HEK293T (cell line): ENCODE data around the gene LGALS9.

Experiments used
- ELF4 ChIP-seq: fragments of 450-650 bp; IDR thresholded peaks from 2 replicates; pipeline ENCODE4 v1.6.1; 2017; ENCODE audit warnings: antibody characterized with exemption
- FOXK2 ChIP-seq: fragments of 450-650 bp; IDR thresholded peaks from 2 replicates; pipeline ENCODE4 v1.6.1; 2016; ENCODE audit warnings: mild to moderate bottlenecking
- FOXM1 ChIP-seq: fragments of 450-650 bp; IDR thresholded peaks from 2 replicates; pipeline ENCODE4 v1.6.1; 2017; ENCODE audit warnings: mild to moderate bottlenecking, borderline replicate concordance
- NFRKB ChIP-seq: fragments of 450-650 bp; IDR thresholded peaks from 2 replicates; pipeline ENCODE4 v1.6.1; 2016; ENCODE audit warnings: mild to moderate bottlenecking, moderate library complexity
- PKNOX1 ChIP-seq: fragments of 450-650 bp; IDR thresholded peaks from 2 replicates; pipeline ENCODE4 v1.6.1; 2016
- SP1 ChIP-seq: fragments of 450-650 bp; IDR thresholded peaks from 2 replicates; pipeline ENCODE4 v1.6.1; 2017
- ZNF384 ChIP-seq: fragments of 450-650 bp; IDR thresholded peaks from 2 replicates; pipeline ENCODE4 v1.6.1; 2016

DNA sequence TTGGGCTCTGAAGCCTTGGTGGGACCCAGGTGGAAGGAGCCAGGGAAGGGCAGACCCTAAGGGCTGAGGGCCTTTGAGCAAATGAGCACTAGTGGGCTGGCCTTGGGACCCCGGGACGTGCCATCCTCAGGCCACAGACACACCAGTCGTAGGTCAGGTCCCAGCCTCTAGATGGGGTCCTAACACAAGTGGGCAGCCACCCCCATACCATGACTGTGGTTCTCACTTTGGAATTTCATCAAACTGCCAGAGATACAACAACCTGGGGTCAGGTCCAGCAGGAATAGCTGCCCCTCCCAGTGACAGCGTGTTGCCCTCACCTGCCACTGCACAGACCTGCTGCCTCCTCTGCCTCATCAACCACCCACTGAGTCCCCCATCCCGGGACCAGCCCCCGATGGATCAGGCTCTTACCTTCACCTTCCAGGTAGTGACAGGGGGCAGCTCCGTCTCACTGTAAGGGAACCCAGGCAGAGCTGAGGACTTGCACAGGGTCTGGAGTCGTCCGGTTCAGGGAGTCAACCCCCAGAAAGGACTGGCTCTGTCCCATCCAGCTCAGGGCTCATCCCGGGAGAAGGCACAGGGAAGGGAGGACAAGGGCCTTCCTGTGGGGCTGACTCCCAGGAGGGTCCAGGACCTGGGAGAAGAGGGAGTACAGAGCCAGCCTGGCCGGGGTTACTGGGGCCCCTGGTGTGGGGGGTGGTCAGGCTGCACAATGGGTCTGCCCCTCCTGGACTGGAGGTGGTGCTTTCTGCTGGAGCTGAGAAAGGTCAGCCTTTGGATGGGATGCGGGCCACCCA, 40.0 kb downstream of the LGALS9 start:
- no peak for TF ChIP-seq ELF4
- no peak for TF ChIP-seq FOXM1
- no peak for TF ChIP-seq PKNOX1
- TF ChIP-seq NFRKB = no peak
- no peak for TF ChIP-seq SP1
- TF ChIP-seq ZNF384 = no peak
- no peak for TF ChIP-seq FOXK2
